Stimulated activated CD8-positive, alpha-beta memory T cell treated with anti-CD3 and anti-CD28 coated beads, Interleukin-12 subunit alpha, Interleukin-12 subunit beta, amount 100 ng/mL, for 1 hour (primary cell): Measurements from ENCODE around the gene PDHX.
"Not testable (repeated sequence)": the region's sequence is repeated elsewhere in the genome, so short reads cannot be mapped to it uniquely, and the experiment has no call there.

Source experiments
- DNase-seq: peaks from one replicate; pipeline ENCODE4 v3.0.0-alpha.2; 2020; ENCODE audit warnings: low read depth

Gene PDHX

DNA sequence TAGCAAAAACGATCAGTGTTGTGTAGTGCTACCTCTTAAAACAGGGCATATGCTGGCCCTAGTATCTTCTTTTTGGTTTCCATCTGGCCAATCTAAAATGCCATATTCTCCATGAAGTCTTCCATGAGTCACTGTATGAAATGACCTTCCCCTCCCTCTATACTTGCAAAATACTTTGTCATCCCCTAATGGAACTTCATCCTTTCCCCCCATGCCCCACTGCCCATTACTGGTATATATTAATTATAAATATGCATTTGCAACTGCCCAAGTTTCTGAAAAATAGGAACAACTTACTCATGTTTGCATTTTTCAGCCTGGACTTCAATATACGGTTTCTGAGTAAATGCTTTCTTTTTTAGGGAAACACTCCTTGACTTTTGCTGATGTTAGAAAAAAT, 4.7 kb upstream of the PDHX start:
- no peak for DNase-seq

- DNase-seq: not testable (repeated sequence)
Observed at GRCh38 chr11:34913556-34913955, 2.9 kb upstream of the PDHX start.

DNA sequence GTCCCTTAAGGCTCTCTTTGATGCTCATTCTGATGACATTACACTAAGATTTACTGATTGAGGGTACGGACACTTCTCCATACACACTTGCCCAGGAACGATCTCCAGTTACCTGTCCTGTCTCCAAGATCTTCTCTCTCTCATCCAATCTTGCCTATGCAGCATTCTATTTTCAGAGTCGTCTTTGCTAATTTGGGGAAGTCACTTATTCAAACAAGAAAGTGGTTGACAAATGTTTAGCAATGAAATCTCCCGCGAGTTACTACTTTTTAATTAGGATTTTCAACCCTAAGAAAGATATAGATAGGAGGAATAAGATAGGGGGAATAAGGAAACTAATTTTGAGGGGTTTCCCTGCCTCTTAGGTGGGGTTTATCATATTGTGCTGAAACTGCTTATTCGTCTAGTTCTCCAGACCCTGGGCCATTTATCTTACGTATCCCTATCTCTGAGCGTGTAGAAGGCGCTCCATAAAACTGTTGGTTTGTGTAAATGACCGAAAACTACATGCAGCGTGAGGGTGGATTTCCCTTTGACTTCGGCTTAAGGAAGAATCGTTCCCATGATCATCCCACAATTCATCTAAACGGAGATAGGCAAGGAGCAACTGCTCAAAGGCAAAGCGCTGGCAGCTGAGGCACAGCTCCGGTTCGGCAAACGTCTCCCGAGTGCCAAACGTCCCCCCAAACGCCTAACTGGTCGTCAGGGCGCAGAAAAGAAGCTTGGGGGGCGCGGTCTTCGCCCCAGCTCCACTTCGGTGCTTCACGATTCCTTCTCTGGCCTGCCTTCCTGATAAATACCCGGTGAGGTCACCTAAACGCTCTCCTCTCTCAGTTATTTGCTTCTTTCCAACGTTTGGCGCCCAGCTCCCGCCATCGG, 1.0 kb upstream of the PDHX start:
- DNase-seq: peak; percentile 6

- no peak for DNase-seq
Observed at GRCh38 chr11:34916843-34917770, 689 bp downstream of the PDHX start.

- DNase-seq: no peak
Observed at GRCh38 chr11:34921156-34921555, 4.7 kb downstream of the PDHX start.

GRCh38 chr11:34924714-34925113, 8.3 kb downstream of the PDHX start:
- no peak for DNase-seq

- DNase-seq: peak; percentile 13
Observed at GRCh38 chr11:34926101-34926830, 9.8 kb downstream of the PDHX start.

GRCh38 chr11:34926831-34927132, 10.4 kb downstream of the PDHX start:
- DNase-seq: no peak

GRCh38 chr11:34928268-34928959, 12.0 kb downstream of the PDHX start:
- no peak for DNase-seq

DNA sequence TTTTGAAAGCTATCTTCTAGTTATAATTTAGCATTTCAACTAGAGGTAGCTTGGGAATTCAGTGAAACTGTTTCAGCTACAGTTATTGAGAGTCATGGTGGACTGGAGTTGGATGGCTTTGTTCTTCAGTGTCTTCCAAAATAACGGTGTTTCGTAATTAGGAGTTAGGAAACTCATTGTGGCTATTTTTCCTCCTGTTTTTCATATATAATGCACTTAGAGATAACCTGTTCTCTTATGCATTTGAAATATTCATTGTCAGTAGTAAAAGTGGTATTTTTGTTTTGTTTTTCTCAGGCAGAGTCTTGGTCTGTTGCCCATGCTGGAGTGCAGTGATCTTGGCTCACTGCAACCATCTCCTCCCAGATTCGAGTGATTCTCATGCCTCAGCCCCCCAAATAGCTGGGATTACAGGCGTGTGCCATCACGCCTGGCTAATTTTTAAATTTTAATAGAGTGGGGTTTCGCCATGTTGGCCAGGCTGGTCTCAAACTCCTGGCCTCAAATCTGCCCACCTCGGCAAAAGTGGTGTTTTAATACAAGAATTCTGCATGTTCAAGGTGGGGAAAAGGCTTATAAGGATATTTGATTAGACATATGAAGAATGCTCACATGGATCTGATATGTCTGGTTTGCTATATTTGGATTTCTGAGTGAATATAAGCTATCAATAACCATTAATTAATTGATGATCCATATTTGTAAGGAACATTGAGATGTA, 12.7 kb downstream of the PDHX start:
- no peak for DNase-seq

DNA sequence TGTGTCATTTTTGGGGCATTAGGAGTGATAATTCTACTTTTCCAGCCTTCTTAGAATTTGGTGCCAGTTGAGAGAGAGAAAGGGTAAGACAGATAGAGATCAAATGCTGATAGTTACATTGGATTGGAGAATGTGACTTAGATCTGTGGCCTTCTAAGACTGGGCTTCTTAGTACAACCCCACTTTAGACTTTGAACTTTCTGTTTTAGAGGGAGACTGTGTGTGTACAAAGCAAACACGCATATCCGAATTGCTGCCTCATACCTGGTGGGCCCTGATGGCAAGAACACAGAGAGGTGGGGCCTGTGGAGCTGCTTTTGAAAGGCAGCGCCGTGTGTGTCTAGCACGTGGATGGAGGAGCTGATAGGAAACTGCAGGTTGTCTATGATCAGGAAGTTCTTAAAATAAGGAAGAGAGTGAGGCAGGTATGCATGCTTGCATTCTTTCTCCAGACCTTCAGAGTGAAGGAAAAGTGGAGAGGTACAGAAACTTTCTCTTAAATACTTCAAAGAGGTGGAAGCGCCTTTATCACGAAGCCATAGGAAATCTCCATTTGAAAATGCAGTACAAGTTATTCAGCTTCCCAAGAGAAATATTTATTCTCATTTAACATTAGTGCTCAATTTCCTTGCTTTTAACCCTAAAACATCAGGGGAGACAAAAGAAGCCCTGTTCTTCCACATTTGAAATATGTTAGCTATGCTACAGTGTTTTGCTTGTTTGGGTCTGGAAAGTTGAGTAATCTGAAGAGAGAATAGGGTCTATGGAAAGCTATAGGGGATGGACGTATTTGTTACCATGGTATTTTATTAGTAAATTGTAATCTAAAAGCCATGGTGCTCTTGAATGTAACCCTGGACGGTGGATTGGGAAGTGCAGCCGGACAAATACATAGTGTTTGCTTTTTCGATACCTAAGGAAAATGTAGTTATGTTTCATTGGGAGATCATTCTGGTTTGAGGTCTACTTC, 13.7 kb downstream of the PDHX start:
- DNase-seq: no peak

DNA sequence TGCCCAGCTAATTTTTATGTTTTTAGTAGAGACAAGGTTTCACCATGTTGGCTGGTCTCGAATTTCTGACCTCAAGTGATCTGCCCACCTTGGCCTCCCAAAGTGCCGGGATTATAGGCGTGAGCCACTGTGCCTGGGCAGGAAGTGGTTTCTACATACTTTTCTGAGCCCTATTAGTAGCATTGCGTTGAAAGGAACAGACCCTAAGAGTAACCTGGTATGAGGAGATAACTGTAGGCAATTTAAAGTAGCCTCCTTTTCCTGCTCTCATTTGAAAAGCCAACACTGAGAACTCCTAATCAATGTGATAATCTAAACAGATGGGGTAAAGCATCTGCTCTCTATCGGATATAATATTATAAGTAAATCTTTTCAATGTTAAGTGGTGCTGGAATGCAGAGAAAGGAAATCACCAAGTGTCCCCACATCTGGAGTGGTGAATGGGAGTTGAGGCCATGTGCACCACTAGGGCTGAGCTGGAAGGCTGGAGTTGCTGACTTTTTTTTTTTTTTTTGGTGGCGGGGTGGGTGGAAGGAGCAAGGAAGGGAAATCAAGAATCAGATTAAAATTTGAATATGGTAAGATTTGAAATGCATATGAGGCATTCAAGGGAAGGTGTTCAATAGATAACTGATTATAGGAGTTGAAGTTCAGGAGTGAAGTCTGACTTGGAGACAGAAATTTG, 20.7 kb downstream of the PDHX start:
- DNase-seq: no peak

GRCh38 chr11:34938611-34939010, 22.2 kb downstream of the PDHX start:
- DNase-seq: no peak

GRCh38 chr11:34940026-34940677, 23.7 kb downstream of the PDHX start:
- no peak for DNase-seq

- DNase-seq: no peak
Observed at GRCh38 chr11:34941688-34942087, 25.3 kb downstream of the PDHX start.

- no peak for DNase-seq
Observed at GRCh38 chr11:34944692-34945091, 28.3 kb downstream of the PDHX start.

- no peak for DNase-seq
Observed at GRCh38 chr11:34948696-34949095, 32.3 kb downstream of the PDHX start.

- DNase-seq: no peak
Observed at GRCh38 chr11:34953955-34954354, 37.5 kb downstream of the PDHX start.

- no peak for DNase-seq
Observed at GRCh38 chr11:34957206-34957605, 40.8 kb downstream of the PDHX start.
